ENCODE data around the gene DOCK3.
A peak's percentile ranks its signal among the peaks of the same experiment; 100 is the strongest.
"Not testable (repeated sequence)": the region's sequence is repeated elsewhere in the genome, so short reads cannot be mapped to it uniquely, and the experiment has no call there.

The DOCK3 gene

DNA sequence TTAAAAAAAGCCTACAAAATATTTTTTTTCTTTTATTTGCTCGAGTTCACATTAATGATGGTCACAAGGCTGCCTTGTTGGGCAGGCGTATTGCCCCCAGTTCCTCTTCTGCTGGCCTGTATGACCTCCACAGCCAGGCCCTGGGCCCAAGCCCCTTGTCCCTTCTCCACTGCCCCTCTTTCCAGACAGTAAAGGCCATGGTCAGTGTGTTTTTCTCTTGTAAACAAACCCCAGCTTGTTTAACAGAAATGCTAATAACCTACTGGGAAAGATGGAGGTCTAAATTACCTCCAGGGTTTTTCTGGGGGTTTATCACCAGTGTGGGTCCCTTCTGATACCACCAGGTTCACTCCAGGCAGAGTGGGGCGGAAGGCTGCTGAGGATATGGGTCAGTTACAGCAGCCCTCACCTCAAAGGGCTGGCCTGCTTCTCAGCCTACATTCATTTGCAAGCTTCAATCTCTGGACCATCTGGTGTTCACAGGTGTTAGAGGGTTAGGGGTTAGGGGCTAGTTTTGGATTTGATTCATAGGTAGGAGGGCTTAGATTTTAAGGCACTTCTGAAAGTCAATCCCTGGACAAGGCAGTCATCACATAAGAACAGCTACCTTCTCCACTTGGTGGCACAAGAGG, 708.3 kb downstream of the DOCK3 start:
- DNase-seq (ENCODE audit: low spot score) = no peak
- TF ChIP-seq, protein P1, sequence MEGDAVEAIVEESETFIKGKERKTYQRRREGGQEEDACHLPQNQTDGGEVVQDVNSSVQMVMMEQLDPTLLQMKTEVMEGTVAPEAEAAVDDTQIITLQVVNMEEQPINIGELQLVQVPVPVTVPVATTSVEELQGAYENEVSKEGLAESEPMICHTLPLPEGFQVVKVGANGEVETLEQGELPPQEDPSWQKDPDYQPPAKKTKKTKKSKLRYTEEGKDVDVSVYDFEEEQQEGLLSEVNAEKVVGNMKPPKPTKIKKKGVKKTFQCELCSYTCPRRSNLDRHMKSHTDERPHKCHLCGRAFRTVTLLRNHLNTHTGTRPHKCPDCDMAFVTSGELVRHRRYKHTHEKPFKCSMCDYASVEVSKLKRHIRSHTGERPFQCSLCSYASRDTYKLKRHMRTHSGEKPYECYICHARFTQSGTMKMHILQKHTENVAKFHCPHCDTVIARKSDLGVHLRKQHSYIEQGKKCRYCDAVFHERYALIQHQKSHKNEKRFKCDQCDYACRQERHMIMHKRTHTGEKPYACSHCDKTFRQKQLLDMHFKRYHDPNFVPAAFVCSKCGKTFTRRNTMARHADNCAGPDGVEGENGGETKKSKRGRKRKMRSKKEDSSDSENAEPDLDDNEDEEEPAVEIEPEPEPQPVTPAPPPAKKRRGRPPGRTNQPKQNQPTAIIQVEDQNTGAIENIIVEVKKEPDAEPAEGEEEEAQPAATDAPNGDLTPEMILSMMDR (IDR thresholded peaks at IDR 0.05; ENCODE audit: extremely low read depth, missing control alignments) = no peak

GRCh38 chr3:51384055-51384725, 709.5 kb downstream of the DOCK3 start:
- DNase-seq (ENCODE audit: low spot score) = peak; percentile 52
- TF ChIP-seq, protein P1 (IDR thresholded peaks at IDR 0.05; ENCODE audit: extremely low read depth, missing control alignments) = no peak

GRCh38 chr3:51384726-51385473, 710.2 kb downstream of the DOCK3 start, which contains the start of gene MANF:
Gene MANF (plus strand): TSS chr3:51385291. CDS start chr3:51385343, 52 bp downstream.
- TF ChIP-seq, protein P1 (IDR thresholded peaks at IDR 0.05; ENCODE audit: extremely low read depth, missing control alignments) = no peak
- DNase-seq (ENCODE audit: low spot score) = peak; percentile 100

DNA sequence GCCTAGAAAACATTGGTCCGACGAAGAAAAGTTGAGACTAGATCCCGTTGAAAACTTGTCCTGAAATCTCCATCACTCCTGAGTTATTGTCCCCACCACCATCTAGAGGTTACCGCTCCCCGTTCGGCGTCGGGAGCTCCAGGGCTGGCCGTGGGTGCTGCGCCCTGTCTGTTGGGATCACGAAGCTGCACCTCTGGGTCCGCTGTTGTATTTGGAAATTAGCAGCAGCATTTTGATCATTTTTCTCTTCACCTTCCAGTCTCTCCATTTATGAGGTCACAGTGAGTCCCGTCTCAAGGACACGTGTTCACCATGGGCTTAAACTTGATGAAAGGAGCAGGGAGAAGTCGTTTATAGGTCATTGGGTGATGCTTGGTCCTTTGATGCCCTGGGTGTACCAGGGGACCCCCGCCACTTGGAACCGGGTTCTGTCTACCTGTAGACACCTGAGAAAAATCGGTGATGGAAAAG, 710.9 kb downstream of the DOCK3 start:
- no peak for DNase-seq (ENCODE audit: low spot score)
- TF ChIP-seq, protein P1 (IDR thresholded peaks at IDR 0.05; ENCODE audit: extremely low read depth, missing control alignments) = no peak

GRCh38 chr3:51386159-51386851, 711.6 kb downstream of the DOCK3 start:
- DNase-seq (ENCODE audit: low spot score) = no peak
- TF ChIP-seq, protein P1 (IDR thresholded peaks at IDR 0.05; ENCODE audit: extremely low read depth, missing control alignments) = no peak

DNA sequence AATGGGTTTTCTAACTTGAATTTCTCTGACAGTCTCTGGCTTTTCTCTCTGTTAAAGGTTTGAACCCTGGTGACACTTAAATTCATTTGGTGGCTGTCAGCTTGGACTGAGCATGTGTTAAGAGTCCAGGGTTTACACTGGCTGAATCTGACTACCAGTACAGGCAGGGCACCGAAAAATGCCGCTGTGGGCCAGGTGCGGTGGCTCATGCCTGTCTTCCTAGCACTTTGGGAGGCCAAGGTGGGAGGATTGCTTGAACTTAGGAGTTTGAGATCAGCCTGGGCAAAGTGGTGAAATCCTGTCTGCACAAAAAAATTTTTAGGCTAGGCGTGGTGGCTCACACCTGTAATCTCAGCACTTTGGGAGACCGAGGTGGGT, 712.1 kb downstream of the DOCK3 start:
- TF ChIP-seq, protein P1 (IDR thresholded peaks at IDR 0.05; ENCODE audit: extremely low read depth, missing control alignments) = no peak
- DNase-seq (ENCODE audit: low spot score) = no peak

DNA sequence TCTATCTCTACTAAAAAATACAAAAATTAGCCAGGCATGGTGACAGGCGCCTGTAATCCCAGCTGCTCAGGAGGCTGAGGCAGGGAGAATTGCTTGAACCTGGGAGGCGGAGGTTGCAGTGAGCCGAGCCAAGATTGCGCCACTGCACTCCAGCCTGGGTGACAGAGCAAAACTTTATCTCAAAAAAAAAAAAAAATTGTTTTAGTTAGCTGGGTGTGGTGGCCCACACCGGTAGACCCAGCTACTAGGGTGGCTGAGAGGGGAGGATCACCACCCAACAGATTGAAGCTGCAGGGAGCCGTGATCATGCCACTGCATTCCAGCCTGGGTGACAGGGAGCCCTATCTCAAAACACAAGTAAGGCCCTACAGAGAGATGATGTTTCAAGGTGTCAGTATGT, 712.6 kb downstream of the DOCK3 start:
- DNase-seq (ENCODE audit: low spot score) = not testable (repeated sequence)

Data from GM20000 (cell line).